ENCODE results near the gene RGS2.

RGS2 gene

DNA sequence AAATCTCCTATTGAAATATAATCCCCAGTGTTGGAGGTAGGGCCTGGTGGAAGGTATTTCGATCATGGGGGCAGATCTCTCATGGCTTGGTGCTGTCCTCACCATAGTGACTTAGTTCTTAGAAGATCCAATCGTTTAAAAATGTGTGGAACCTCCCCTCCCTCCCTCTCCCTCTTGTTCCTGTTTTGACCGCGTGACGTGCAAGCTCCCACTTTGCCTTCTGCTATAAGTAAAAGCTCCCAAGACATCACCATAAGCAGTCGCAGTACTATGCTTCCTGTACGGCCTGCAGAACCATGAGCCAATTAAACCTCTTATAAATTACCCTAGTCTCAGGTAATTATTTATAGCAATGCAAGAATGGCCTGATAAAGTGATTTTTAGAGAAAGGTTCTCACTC is 10.9 kb upstream of the RGS2 start:
- Histone ChIP-seq H3K9me3 (ENCODE audit: control insufficient read depth, low read length) (no peaks in the 10 kb centered on the region), H3K9ac (ENCODE audit: low read length) (no peak overlapping the region), H3K4me3 (ENCODE audit: low read length) (no peak overlapping the region), H3K36me3 (ENCODE audit: control insufficient read depth, insufficient read depth, low read length) (no peaks in the 10 kb centered on the region), H3K27me3 (ENCODE audit: control insufficient read depth, insufficient read depth, low read length) (no peaks in the 10 kb centered on the region), H3K4me1 (ENCODE audit: control insufficient read depth, insufficient read depth, low read length) (no peaks in the 10 kb centered on the region)

DNA sequence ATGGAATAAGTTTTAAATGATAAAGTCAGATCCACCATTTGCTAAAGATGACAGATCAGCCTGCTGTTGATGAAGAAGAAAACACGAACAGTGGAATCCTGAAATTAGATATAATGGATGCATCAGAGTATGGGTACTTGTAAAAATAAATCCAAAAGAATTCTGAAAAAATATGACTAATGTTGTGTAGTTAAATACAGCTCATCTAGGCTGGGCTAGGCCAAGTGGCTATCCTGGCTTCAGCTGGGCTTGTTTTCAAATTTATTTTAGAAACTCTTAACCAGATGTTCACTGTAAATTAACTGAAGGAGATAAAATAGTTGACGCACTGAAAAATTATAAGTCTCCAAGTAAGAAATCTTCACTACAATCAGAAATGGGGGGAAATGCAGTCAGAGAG is 7.4 kb upstream of the RGS2 start:
- H3K4me3 ChIP-seq (ENCODE audit: low read length), result no peak overlapping the region
- H3K4me1 ChIP-seq (ENCODE audit: control insufficient read depth, insufficient read depth, low read length), result no peaks in the 10 kb centered on the region
- no peaks in the 10 kb centered on the region for H3K9me3 ChIP-seq (ENCODE audit: control insufficient read depth, low read length)
- no peaks in the 10 kb centered on the region for H3K27me3 ChIP-seq (ENCODE audit: control insufficient read depth, insufficient read depth, low read length)
- H3K9ac ChIP-seq (ENCODE audit: low read length), result no peak overlapping the region
- H3K36me3 ChIP-seq (ENCODE audit: control insufficient read depth, insufficient read depth, low read length), result no peaks in the 10 kb centered on the region

DNA sequence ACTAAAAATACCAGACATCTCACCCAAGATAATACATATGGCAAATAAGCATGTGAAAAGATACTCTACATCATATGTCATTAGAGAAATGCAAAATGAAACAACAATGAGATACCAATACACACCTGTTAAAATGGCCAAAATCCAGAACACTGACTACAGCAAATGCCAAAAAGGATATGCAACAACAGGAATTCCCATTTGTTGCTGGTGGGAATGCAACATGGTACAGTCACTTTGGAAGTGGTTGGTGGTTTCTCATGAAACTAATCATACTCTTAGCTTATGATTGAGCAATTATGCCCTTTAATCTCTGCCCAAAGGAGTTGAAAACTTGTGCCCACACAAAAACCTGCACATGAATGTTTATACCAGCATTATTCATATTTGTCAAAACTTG is 6.4 kb upstream of the RGS2 start:
- H3K4me1 ChIP-seq (ENCODE audit: control insufficient read depth, insufficient read depth, low read length), result no peaks in the 10 kb centered on the region
- H3K36me3 ChIP-seq (ENCODE audit: control insufficient read depth, insufficient read depth, low read length), result no peaks in the 10 kb centered on the region
- no peaks in the 10 kb centered on the region for H3K27me3 ChIP-seq (ENCODE audit: control insufficient read depth, insufficient read depth, low read length)
- no peak overlapping the region for H3K9ac ChIP-seq (ENCODE audit: low read length)
- no peak overlapping the region for H3K4me3 ChIP-seq (ENCODE audit: low read length)
- no peaks in the 10 kb centered on the region for H3K9me3 ChIP-seq (ENCODE audit: control insufficient read depth, low read length)

DNA sequence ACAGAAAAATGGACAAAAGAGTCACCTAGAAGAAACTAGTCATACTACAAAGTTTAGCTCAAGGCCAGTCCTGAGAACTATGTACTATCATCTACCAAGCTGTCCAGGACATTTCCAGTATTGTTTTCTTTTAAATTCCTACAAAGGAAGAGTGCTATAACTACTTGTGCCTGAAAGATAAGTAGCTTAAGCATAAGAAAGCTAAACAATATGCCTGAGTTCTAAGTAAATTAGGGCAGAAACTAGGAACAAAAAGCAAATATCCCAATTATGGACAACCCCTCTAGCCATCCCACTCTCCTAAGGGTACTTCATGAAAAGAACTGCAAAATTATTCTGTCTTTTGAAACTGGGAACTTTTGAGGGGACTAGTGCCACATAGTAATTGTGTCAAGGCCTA is 5.3 kb upstream of the RGS2 start:
- Histone ChIP-seq H3K9me3 (ENCODE audit: control insufficient read depth, low read length) (no peaks in the 10 kb centered on the region), H3K9ac (ENCODE audit: low read length) (no peak overlapping the region), H3K27me3 (ENCODE audit: control insufficient read depth, insufficient read depth, low read length) (no peaks in the 10 kb centered on the region), H3K4me3 (ENCODE audit: low read length) (no peak overlapping the region), H3K4me1 (ENCODE audit: control insufficient read depth, insufficient read depth, low read length) (no peaks in the 10 kb centered on the region), H3K36me3 (ENCODE audit: control insufficient read depth, insufficient read depth, low read length) (no peaks in the 10 kb centered on the region)

DNA sequence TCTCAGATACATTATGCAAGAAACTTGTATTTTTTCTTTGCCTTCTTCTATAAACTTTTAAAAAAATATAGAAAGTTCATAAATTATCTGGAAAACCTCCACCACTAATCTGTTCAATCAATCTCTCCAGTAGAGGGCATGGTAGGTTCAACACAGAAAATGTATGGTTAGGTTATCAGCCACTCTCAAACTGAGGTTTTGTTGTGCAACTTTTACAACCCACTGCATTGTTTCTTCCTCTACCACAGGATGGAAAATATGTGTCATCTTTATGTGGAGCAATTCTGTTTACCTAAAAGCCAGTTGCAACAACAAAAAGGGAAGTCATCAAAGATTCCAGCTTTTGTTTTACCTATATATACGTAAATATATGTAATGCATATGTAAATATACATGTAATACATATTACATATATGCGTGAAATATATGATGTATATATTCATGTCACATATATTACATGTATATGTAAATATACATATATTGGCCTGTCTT is 3.0 kb upstream of the RGS2 start:
- no peaks in the 10 kb centered on the region for H3K9me3 ChIP-seq (ENCODE audit: control insufficient read depth, low read length)
- H3K4me3 ChIP-seq (ENCODE audit: low read length), result no peak overlapping the region
- H3K27me3 ChIP-seq (ENCODE audit: control insufficient read depth, insufficient read depth, low read length), result no peaks in the 10 kb centered on the region
- no peaks in the 10 kb centered on the region for H3K36me3 ChIP-seq (ENCODE audit: control insufficient read depth, insufficient read depth, low read length)
- H3K4me1 ChIP-seq (ENCODE audit: control insufficient read depth, insufficient read depth, low read length), result no peaks in the 10 kb centered on the region
- no peak overlapping the region for H3K9ac ChIP-seq (ENCODE audit: low read length)

DNA sequence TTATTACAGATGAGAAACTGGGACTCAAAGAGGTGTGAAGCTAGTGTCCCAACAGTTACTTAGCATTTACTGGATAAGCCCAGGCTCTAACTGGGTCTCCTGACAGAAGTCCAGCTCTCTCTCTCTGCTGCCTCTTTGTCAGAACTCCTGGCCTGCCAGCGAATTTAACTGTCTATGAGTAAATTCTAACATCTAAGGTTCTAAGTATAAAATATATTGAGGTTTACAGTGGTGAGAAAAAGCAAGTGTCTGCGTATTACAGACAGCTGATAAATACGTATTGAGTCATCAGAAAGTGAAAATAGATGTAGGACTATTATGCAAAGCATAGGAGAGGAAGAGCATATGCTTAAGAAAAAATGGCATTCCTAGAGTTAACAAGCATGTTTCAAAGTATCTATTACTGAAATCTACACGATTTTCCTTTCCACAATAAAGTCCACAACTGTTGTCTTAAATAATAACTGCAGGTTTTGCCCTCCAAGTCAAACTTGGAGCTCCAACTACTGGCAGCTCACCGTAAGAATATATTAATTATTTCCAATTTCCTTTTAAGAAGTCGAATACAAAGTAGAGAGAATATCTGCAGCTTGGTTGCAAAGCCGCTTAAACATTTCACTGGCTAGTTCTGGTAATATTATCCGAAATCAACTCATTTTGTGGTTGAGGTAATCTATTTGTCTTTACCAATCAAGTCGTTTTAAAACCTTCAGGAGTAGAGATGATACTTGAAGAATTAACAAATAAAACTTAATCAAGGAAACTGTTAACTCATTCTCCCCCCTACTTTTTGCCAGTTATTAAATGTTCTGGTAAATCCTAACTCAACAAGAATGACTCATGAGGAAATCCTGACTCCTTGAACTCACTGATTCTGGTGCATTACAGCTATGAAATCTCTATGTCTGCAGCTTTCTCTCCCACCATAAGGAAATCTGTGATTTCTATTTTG is 1.4 kb upstream of the RGS2 start:
- Histone ChIP-seq H3K36me3 (ENCODE audit: control insufficient read depth, insufficient read depth, low read length) (no peaks in the 10 kb centered on the region), H3K27me3 (ENCODE audit: control insufficient read depth, insufficient read depth, low read length) (no peaks in the 10 kb centered on the region), H3K4me3 (ENCODE audit: low read length) (peak overlapping the region; percentile 93), H3K4me1 (ENCODE audit: control insufficient read depth, insufficient read depth, low read length) (no peaks in the 10 kb centered on the region), H3K9ac (ENCODE audit: low read length) (peak overlapping the region; percentile 83), H3K9me3 (ENCODE audit: control insufficient read depth, low read length) (no peaks in the 10 kb centered on the region)

DNA sequence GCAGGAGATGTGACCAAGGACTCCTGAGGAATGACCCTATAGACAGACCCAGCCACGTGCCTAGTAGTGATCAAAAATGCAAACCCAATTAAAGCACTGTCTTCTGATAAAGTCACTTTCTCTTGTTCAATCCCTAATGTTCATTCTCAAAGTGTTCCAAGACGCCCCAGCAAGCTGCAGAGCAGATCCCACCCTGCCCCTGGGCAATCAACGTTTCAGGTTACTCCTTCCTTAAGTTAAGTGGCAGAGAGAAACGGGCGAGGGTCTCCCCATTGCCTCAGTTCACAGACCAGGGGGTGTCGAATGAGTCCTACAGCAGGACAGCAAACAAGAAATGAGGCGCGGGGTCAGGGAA is 699 bp upstream of the RGS2 start:
- H3K4me1 ChIP-seq (ENCODE audit: control insufficient read depth, insufficient read depth, low read length), result no peaks in the 10 kb centered on the region
- peak overlapping the region; percentile 93 for H3K4me3 ChIP-seq (ENCODE audit: low read length)
- H3K9ac ChIP-seq (ENCODE audit: low read length), result peak overlapping the region; percentile 83
- H3K36me3 ChIP-seq (ENCODE audit: control insufficient read depth, insufficient read depth, low read length), result no peaks in the 10 kb centered on the region
- no peaks in the 10 kb centered on the region for H3K27me3 ChIP-seq (ENCODE audit: control insufficient read depth, insufficient read depth, low read length)
- no peaks in the 10 kb centered on the region for H3K9me3 ChIP-seq (ENCODE audit: control insufficient read depth, low read length)

DNA sequence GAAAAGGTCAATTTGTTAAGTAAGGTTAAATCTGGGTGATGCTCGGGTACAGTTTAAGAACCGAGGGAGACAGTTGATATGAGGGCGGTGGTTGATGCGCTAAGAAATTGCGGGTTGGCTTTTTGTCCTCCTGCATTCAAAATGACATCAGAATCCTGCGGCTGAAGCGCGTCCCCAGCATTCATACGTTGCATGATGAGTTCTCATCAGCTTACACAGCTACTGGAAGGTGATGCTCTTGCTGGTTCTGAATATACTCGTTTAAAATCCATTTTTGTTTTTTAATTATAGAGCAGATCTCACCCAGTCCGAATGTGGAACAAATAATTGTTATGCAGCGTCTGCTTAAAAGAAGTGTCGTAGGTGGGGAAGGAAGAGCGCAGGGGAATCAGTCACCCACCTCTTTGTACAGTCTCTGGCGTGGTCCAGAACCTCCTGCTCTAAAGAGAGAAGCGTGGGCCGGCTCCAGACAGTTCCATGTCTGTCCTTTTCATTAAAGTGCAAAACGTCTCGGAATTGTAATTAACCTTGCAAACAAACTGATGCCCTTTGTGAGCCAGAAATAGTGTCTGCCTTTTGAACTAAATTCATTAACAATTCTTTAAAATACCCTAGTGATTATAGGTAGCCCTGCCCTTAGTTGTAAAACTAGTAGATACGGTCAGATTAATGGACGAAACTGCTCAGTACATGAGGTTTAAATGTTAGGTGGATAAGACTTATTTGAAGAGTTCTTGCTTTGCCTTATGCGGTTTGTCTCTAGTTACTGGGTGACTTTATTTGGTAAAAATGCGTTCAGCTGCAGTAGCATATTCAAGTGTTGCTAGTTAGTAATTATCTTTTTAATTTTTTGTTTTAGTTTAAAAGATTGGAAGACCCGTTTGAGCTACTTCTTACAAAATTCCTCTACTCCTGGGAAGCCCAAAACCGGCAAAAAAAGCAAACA is 741 bp downstream of the RGS2 start:
- H3K4me1 ChIP-seq (ENCODE audit: control insufficient read depth, insufficient read depth, low read length), result no peaks in the 10 kb centered on the region
- H3K4me3 ChIP-seq (ENCODE audit: low read length), result peak overlapping the region; percentile 93
- no peaks in the 10 kb centered on the region for H3K27me3 ChIP-seq (ENCODE audit: control insufficient read depth, insufficient read depth, low read length)
- H3K9me3 ChIP-seq (ENCODE audit: control insufficient read depth, low read length), result no peaks in the 10 kb centered on the region
- H3K36me3 ChIP-seq (ENCODE audit: control insufficient read depth, insufficient read depth, low read length), result no peaks in the 10 kb centered on the region
- H3K9ac ChIP-seq (ENCODE audit: low read length), result peak overlapping the region; percentile 83

DNA sequence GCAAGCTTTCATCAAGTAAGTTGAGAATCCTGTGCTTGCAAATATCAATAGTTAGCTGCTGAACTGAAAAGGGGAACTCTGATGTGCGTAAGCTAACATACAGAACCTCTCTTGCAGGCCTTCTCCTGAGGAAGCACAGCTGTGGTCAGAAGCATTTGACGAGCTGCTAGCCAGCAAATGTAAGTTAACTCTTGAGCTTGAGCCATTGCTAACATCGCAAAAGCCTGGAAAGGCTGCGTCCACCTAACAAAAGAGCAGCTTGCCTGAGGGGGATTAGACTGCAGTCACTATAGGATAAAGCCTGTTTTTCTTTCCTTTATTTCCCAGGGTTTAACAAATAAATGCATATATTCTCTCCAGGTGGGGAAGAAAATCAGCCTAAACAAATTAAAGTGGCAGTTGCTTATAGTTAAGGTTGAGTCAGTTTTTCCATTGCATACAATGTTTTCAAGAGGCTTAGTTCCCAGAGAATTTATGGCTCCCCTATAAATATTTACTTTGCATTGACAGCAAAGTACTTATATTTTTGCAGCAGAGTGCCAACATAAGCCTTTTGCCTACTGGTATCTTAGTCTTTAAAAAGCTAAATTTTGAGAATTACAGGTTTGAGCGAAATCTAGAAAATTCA is 1.5 kb downstream of the RGS2 start:
- H3K4me1 ChIP-seq (ENCODE audit: control insufficient read depth, insufficient read depth, low read length), result no peaks in the 10 kb centered on the region
- H3K9ac ChIP-seq (ENCODE audit: low read length), result peak overlapping the region; percentile 83
- H3K4me3 ChIP-seq (ENCODE audit: low read length), result peak overlapping the region; percentile 93
- no peaks in the 10 kb centered on the region for H3K36me3 ChIP-seq (ENCODE audit: control insufficient read depth, insufficient read depth, low read length)
- H3K9me3 ChIP-seq (ENCODE audit: control insufficient read depth, low read length), result no peaks in the 10 kb centered on the region
- no peaks in the 10 kb centered on the region for H3K27me3 ChIP-seq (ENCODE audit: control insufficient read depth, insufficient read depth, low read length)

DNA sequence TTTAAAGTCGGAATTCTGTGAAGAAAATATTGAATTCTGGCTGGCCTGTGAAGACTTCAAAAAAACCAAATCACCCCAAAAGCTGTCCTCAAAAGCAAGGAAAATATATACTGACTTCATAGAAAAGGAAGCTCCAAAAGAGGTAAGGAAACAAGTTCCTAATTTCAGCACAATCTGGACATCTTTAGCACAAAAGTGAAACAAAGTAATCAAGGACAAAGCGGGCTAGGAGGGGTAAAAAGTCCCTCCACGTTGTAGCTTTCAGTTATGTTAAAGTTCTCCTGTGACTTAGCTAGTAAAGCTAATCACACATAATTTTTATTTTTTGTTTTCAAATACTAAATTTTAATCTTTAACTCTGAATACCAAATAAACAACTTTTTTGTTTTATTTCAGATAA is 2.2 kb downstream of the RGS2 start:
- H3K36me3 ChIP-seq (ENCODE audit: control insufficient read depth, insufficient read depth, low read length), result no peaks in the 10 kb centered on the region
- H3K4me3 ChIP-seq (ENCODE audit: low read length), result no peak overlapping the region
- no peaks in the 10 kb centered on the region for H3K4me1 ChIP-seq (ENCODE audit: control insufficient read depth, insufficient read depth, low read length)
- no peaks in the 10 kb centered on the region for H3K27me3 ChIP-seq (ENCODE audit: control insufficient read depth, insufficient read depth, low read length)
- no peaks in the 10 kb centered on the region for H3K9me3 ChIP-seq (ENCODE audit: control insufficient read depth, low read length)
- H3K9ac ChIP-seq (ENCODE audit: low read length), result no peak overlapping the region

DNA sequence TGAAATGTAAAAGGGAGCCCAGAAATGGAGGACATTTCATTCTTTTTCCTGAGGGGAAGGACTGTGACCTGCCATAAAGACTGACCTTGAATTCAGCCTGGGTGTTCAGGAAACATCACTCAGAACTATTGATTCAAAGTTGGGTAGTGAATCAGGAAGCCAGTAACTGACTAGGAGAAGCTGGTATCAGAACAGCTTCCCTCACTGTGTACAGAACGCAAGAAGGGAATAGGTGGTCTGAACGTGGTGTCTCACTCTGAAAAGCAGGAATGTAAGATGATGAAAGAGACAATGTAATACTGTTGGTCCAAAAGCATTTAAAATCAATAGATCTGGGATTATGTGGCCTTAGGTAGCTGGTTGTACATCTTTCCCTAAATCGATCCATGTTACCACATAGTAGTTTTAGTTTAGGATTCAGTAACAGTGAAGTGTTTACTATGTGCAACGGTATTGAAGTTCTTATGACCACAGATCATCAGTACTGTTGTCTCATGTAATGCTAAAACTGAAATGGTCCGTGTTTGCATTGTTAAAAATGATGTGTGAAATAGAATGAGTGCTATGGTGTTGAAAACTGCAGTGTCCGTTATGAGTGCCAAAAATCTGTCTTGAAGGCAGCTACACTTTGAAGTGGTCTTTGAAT is 2.9 kb downstream of the RGS2 start:
- Histone ChIP-seq H3K36me3 (ENCODE audit: control insufficient read depth, insufficient read depth, low read length) (no peaks in the 10 kb centered on the region), H3K9ac (ENCODE audit: low read length) (no peak overlapping the region)

More for the DNA sequence above, 2.9 kb downstream of the RGS2 start:
- Histone ChIP-seq H3K4me3 (ENCODE audit: low read length) (no peak overlapping the region), H3K4me1 (ENCODE audit: control insufficient read depth, insufficient read depth, low read length) (no peaks in the 10 kb centered on the region), H3K9me3 (ENCODE audit: control insufficient read depth, low read length) (no peaks in the 10 kb centered on the region), H3K27me3 (ENCODE audit: control insufficient read depth, insufficient read depth, low read length) (no peaks in the 10 kb centered on the region)
